Thoracic aorta (tissue), 2 donors: ENCODE measurements around the gene RAB11FIP5. TPM values are rescaled to one million over a fixed set of nuclear protein-coding genes. Genes with fewer than 3 reads are reported as not detected.

Source experiments
- ATAC-seq: fragments of 150-250 bp; one replicate; pipeline ENCODE4 v1.8.0; 2017; ENCODE audit warnings: low read depth; ENCODE audit not compliant: insufficient number of reproducible peaks, low FRiP score
- DNase-seq: peaks from one replicate; pipeline ENCODE4 v3.0.0-alpha.2; 2020; ENCODE audit warnings: low spot score
- H3K27ac ChIP-seq, 2 donors: fragments of 200-600 bp; sonication (generic); 1 replicate in 1 of 2; 2 replicates in 1 of 2; pipeline ENCODE4 v1.5.1; 2016; ENCODE audit warnings: mild to moderate bottlenecking in 2 of 2, moderate library complexity in 2 of 2
- H3K27me3 ChIP-seq: fragments of 200-600 bp; sonication (generic); replicated peaks from 2 replicates; pipeline ENCODE4 v1.6.0; 2016; ENCODE audit warnings: mild to moderate bottlenecking; ENCODE audit not compliant: insufficient read depth
- H3K36me3 ChIP-seq: fragments of 200-600 bp; sonication (generic); one replicate; pipeline ENCODE4 v1.5.1; 2016
- H3K4me1 ChIP-seq, 2 donors: fragments of 200-600 bp; sonication (generic); 1 replicate in 1 of 2; 2 replicates in 1 of 2; pipeline versions ENCODE4 v1.5.1 to v1.6.0; 2016; ENCODE audit warnings: low read depth in 2 of 2, mild to moderate bottlenecking in 1 of 2; ENCODE audit not compliant: control insufficient read depth in 1 of 2
- H3K4me3 ChIP-seq: fragments of 200-600 bp; sonication (generic); 2 replicates; pipeline ENCODE4 v1.5.1; 2016; ENCODE audit warnings: mild to moderate bottlenecking
- H3K9me3 ChIP-seq: fragments of 200-600 bp; sonication (generic); 2 replicates; pipeline ENCODE4 v1.5.1; 2016
- CTCF ChIP-seq: fragments of 200-600 bp; sonication (generic); IDR thresholded peaks from one replicate; pipeline ENCODE4 v1.5.1; 2019; ENCODE audit warnings: antibody characterized with exemption
- total RNA-seq, 2 donors: library from RNA; depleted of rRNA; stranded (reverse); fragments of >200 nt; gene quantifications; one replicate each; pipeline versions ENCODE4 v1.1.0 to v1.2.3, GENCODE V29; 2016

Gene RAB11FIP5
- total RNA-seq, 2 donors from 2014 or later: 62.4 to 78.8 TPM

GRCh38 chr2:73043929-73044832 lies 68.6 kb downstream of the RAB11FIP5 start:
- H3K9me3 ChIP-seq: no peaks in the 10 kb centered on the region
- H3K27me3 ChIP-seq: no peaks in the 10 kb centered on the region
- H3K4me3 ChIP-seq: no peak overlapping the region
- DNase-seq (no peak), ATAC-seq (no peak)
- no peak for TF ChIP-seq CTCF
- no peak overlapping the region for H3K27ac ChIP-seq
- H3K36me3 ChIP-seq: no peaks in the 10 kb centered on the region
- H3K4me1 ChIP-seq: no peaks in the 10 kb centered on the region

GRCh38 chr2:73043276-73043675 lies 69.5 kb downstream of the RAB11FIP5 start:
- H3K4me3 ChIP-seq: no peak overlapping the region
- H3K27me3 ChIP-seq: no peaks in the 10 kb centered on the region
- no peaks in the 10 kb centered on the region for H3K9me3 ChIP-seq
- DNase-seq (no peak), ATAC-seq (no peak)
- H3K27ac ChIP-seq: no peak overlapping the region
- H3K4me1 ChIP-seq: no peaks in the 10 kb centered on the region
- TF ChIP-seq CTCF: no peak
- H3K36me3 ChIP-seq: no peaks in the 10 kb centered on the region

- no peak for TF ChIP-seq CTCF
- no peaks in the 10 kb centered on the region for H3K36me3 ChIP-seq
- DNase-seq: no peak
- ATAC-seq: no peak
- no peak overlapping the region for H3K4me3 ChIP-seq
- H3K4me1 ChIP-seq: no peaks in the 10 kb centered on the region
- no peaks in the 10 kb centered on the region for H3K27me3 ChIP-seq
- H3K9me3 ChIP-seq: no peaks in the 10 kb centered on the region
- no peak overlapping the region for H3K27ac ChIP-seq
Measured at GRCh38 chr2:73037947-73038585, 74.7 kb downstream of the RAB11FIP5 start.

- H3K27me3 ChIP-seq: no peaks in the 10 kb centered on the region
- no peak for ATAC-seq
- no peaks in the 10 kb centered on the region for H3K9me3 ChIP-seq
- no peak for DNase-seq
- no peak overlapping the region for H3K4me3 ChIP-seq
- no peaks in the 10 kb centered on the region for H3K4me1 ChIP-seq
- no peak for TF ChIP-seq CTCF
- no peak overlapping the region for H3K27ac ChIP-seq
- no peaks in the 10 kb centered on the region for H3K36me3 ChIP-seq
Measured at GRCh38 chr2:73036766-73037165, 76.0 kb downstream of the RAB11FIP5 start.

DNA sequence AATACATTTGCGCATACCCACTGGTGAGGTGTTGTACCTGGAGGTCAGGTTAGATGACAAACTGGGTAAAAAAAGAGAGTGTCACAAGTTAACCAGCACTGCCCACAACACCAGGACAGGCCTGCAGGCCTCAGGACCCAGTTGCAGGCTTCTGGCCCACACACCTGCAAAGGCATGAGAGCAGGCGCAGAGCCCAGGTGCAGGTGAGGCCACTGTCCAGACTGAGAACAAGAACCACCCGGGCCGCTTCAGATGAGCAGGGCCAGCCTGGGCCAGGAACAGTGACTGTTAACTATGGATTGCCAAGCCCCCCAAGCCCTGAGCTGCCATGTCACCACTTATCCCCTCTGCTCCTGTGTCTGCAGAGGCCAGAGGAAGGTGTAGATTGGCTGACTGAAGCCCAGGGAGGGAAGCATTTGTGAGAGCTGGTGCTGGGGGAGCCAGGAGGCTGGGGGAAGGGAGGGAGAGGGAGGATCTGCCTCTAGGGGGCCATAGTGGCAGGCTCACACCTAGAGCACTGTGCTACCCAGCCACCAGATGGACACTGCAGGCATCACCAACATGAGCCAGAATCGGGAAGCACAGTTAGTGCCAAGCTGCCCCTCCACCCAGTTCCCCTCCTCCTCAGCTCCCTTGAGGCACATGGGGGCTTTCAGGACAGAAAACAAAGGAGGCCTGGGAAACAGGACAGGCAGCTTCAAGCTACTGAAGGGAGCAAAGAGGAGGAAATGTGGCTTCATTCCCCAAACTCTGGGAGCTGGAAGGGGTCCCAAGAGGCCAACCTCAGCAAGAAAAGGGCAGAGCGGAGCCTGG lies 76.6 kb downstream of the RAB11FIP5 start:
- no peaks in the 10 kb centered on the region for H3K4me1 ChIP-seq
- TF ChIP-seq CTCF: no peak
- ATAC-seq: no peak
- DNase-seq: no peak
- H3K4me3 ChIP-seq: no peak overlapping the region
- no peaks in the 10 kb centered on the region for H3K27me3 ChIP-seq
- H3K36me3 ChIP-seq: no peaks in the 10 kb centered on the region
- H3K9me3 ChIP-seq: no peaks in the 10 kb centered on the region
- no peak overlapping the region for H3K27ac ChIP-seq
